GM19463 (cell line): Measurements from ENCODE around the gene COPZ1.

Experiments used
- ATAC-seq: cut with Tn5 transposase; IDR thresholded peaks from one replicate; pipeline ENCODE4 v1.9.1; 2021; ENCODE audit warnings: mild to moderate bottlenecking, moderate library complexity; ENCODE audit not compliant: unreplicated experiment

COPZ1 gene

GRCh38 chr12:54376596-54376995 lies 51.7 kb downstream of the COPZ1 start:
- ATAC-seq: no peak

GRCh38 chr12:54377007-54377406 lies 52.1 kb downstream of the COPZ1 start:
- ATAC-seq: no peak

DNA sequence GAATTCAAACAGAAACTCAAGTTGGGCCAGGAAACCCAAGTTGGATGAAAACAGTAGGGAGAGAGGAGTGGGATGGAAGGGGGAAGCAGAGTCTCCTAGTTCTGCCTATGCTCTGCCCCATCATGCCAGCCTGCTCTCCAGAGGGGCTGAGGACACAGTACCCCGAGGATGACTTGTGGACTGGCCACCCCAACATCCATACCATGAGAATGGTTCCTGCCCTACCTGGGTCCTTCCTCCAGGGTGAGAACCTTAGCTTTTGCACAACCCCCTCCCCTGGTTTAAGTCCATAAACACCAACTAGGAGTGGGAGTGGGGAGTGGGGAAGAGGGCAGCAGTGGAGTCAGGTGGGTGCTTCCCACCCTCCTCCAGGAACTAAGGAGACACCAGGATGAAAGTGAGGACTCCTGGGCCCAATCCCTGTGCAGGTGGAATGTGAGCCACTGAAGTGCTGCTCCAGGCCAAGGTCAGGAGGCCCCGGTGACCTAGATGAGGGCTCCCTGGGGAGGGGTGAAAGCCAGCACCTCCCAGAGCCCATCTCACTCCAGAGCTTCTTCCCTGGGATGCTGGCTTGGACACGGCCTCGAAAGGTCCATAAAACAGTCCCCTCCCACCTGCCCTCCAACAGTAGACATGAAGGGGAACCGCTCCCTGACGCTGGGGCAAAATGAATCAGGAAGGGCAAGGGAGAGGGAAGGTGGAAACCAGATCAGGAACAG lies 53.0 kb downstream of the COPZ1 start:
- no peak for ATAC-seq

- no peak for ATAC-seq
Measured at GRCh38 chr12:54378796-54379397, 54.0 kb downstream of the COPZ1 start.

DNA sequence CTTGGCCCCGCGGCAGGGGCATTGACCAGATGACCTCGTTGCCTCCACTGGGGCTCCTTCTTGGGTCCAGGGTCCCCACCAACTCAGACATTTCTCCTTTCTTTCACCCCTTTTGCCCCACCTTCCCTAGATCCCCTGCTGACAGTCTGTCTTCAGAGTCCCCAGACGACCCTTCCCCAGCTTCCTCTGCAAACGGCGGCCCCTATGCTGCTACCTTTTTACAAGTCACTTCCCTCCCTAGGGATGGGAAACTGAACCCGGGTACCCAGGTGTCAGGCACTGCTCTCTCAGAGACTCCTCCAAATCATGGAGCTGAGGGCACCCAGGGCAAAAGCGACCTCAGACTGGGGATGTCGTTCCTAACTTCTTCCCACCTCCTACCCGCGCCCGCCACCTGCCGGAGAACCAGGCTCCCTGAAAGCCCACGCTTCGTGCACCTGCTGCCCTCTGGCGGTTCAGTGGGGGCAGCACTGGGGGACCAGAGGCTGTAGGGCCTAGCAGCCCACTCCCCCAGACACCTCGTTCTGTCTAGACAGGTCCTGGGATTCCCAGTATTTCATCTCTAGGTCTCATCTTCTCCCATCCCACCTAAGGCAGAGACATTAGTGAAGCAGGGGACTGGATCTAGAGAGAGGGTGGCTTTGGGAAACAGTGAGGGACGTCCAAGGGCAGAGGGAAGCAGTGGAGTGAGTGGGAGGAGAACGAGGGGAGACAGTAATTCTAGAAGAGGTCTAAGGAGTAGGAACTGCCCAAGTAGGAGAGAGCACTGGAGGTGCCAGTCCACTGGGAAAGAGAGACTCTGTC lies 54.7 kb downstream of the COPZ1 start:
- peak; percentile 85 for ATAC-seq

- ATAC-seq: no peak
Measured at GRCh38 chr12:54381136-54381535, 56.2 kb downstream of the COPZ1 start.

GRCh38 chr12:54383041-54383609 lies 58.2 kb downstream of the COPZ1 start:
- no peak for ATAC-seq

DNA sequence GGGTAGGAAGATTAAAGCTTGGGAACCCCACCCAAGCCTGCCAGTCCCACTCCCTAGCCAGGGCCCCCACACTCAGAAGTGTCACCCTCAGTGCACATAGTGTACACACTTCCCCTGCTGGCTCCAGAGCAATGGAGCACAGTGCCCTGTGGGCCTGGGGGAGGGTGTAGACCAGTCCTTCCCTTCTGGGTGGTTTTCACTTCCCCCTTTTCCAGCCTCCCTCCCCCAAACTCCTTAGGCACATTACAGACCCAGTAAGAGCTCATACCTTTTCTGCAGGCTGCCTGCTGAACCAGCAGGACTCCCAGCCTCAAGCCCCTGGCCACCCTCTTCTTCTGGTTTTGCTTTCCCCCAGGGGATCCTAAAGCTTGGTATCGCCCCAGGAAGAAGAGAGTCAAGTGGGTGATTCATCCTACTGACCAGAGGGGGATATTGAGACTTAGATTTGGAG lies 59.7 kb downstream of the COPZ1 start, which contains the start of gene ZNF385A:
Gene ZNF385A (minus strand): TSS at position 143 of the 451 bp plus-strand sequence. CDS start 219 bp downstream, outside the sequence.
- peak; percentile 39 for ATAC-seq

- ATAC-seq: peak; percentile 78
Measured at GRCh38 chr12:54385251-54385914, 60.5 kb downstream of the COPZ1 start.

GRCh38 chr12:54386403-54387113 lies 61.6 kb downstream of the COPZ1 start:
- no peak for ATAC-seq

DNA sequence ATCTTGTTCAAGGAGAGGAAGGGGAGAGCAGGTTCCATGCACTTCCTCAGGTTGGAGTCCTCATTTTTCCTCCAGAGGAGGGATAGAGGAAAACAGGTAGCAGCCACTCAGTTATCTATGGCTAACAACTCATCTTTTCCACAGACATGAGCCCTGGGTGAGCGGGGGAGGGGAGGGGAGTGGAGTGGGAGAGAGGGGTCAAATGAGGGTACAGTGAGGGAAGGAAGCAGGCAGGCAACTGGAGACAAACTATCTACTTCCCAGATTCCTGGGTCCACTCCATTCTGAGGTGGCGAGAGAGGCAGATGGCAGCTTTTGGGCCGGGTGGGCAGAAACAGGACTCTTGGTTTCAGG lies 62.2 kb downstream of the COPZ1 start:
- ATAC-seq: no peak

- no peak for ATAC-seq
Measured at GRCh38 chr12:54388237-54389133, 63.6 kb downstream of the COPZ1 start.

DNA sequence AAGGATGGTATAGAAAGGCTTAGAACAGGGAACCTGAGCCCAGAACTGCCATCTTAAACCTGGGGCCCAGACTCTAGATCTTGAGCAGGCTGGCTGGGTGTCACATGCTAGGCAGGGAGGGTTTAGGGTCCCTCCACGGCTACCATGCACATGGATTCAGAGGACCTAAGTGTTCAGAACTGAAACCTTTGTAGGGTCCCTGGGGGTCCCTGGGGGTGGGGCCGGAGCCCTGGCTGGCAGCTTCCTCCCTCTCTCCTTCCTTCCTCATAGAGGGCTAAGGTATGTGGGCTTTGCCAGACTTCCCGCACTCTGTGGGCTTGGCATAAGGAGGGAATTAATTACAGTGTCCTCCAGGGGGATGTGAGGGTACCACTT lies 64.2 kb downstream of the COPZ1 start:
- no peak for ATAC-seq

- ATAC-seq: no peak
Measured at GRCh38 chr12:54389607-54390175, 64.8 kb downstream of the COPZ1 start.

- ATAC-seq: no peak
Measured at GRCh38 chr12:54390176-54390667, 65.3 kb downstream of the COPZ1 start.

- ATAC-seq: peak; percentile 85
Measured at GRCh38 chr12:54390668-54391551, 66.0 kb downstream of the COPZ1 start.

- ATAC-seq: no peak
Measured at GRCh38 chr12:54392485-54393206, 67.7 kb downstream of the COPZ1 start.
